Raji (cell line): ENCODE results near the gene MYRIP.

Experiments
- POLR2A ChIP-seq: IDR thresholded peaks from 2 replicates; pipeline ENCODE4 v1.6.1; 2011; ENCODE audit warnings: low read depth, low read length, control low read depth; ENCODE audit not compliant: insufficient read depth

The MYRIP gene

GRCh38 chr3:40071683-40072238, 262.4 kb downstream of the MYRIP start:
- no peak for TF ChIP-seq POLR2A

- no peak for TF ChIP-seq POLR2A
Measured at GRCh38 chr3:40073310-40074007, 264.1 kb downstream of the MYRIP start.

DNA sequence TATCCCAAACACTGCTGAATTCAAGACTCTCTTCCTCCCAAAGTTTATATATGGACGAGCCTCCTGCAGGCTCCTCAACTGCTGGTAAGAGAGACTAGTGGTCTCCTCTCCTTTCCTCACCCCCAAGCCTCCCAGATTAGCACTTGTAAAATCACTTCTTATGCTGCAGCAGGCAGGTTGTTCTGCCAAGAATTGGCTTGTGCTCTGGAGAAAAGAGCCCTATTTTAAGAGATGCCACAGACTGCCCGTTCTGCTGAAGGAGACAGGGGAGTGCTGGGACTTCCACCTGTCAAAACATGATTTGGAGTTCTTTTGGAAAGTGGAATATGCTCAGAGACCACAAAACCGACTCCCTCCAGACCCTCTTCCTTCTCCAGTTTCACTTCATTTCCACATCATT, 269.2 kb downstream of the MYRIP start:
- TF ChIP-seq POLR2A, result no peak

- no peak for TF ChIP-seq POLR2A
Measured at GRCh38 chr3:40079203-40079846, 269.9 kb downstream of the MYRIP start.

DNA sequence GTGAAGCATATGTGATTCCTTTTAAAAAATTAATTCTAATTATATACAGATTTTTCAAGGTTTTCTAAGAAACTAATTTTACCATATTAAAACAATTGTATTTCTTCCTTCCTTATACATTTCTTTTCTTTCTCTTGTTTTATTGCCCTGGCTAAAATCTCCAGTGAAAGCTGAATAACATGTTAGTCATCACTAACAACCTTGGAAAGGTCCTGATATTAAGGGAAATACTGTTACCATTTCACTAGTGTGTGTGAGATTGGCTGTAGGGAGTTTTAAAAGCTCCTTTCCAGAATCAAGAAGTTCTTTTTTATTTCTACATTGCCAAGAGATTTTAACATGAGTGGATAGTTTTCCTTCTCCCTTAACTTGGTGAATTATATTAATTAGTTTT, 270.4 kb downstream of the MYRIP start:
- no peak for TF ChIP-seq POLR2A

- TF ChIP-seq POLR2A, result no peak
Measured at GRCh38 chr3:40083066-40083465, 273.7 kb downstream of the MYRIP start.

DNA sequence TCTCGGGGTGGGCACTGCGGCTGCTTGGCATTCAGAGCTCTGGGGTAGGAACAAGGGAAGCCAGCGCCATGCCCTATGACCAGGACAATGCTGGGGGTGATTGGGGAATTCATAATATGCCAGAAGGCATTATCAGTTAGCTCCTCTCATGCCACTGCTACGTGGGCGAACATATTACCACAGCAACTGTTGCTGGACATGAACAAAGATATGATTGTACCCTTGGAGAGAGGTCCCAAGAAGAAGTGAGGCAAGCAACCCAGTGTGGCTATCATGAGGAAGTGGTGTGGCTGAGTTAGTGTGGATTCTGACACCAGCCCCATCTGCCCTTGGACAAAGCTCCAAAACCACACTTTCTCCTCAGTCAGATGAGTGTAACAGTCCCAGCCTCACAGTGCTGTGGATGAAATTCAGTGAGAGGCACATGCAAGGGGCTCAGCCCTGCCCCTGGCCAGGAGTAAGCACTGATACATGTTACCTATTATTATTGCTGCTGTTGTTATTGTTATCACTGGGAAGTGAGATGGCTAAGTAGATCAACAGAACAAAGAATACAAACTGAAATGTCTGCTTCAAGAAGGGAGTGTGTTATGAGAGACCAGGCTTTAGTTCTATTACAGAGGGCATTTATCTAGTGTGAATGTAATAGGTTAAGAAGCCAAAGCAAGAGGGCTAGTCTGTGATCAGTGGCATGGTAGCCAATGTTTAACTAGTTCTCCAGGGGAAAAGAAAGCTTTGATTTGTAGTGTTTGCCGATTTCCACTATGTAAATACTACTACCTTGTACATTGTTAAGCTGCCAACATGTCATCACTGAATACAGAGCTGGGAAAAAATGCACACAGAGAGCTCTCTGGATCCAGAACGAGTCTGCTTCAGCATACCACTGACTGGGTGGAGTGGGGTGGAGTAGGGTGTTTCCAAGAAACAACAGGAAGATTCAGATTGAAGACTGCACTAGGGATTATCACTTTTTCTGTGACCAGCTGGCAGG, 277.8 kb downstream of the MYRIP start:
- TF ChIP-seq POLR2A, result no peak

GRCh38 chr3:40088527-40089170, 279.2 kb downstream of the MYRIP start:
- no peak for TF ChIP-seq POLR2A

GRCh38 chr3:40096661-40097111, 287.3 kb downstream of the MYRIP start:
- TF ChIP-seq POLR2A, result no peak

GRCh38 chr3:40097131-40098117, 288.0 kb downstream of the MYRIP start:
- TF ChIP-seq POLR2A, result no peak

DNA sequence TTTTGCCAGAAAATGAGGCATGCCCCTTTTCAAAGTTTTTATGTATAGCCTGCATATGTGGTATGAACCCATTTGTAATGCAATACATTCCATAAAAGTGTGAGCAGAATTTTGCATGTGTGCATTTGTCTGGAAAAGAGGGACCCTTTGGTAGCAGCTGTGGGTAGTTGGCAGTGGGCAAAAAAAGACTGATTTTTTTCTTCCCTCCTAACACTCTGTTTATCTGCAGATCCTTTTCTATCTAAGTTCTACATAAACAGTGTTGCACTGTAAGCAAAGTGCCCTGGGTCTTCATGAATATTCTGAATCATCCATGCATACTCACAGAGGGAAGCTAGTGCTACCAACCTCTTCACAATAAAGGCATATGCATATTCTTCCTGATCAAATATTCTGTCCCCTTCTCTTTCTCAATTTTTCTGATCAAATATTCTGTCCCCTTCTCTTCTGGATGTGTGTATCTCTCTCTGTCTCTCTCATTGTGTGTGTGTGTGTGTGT, 288.9 kb downstream of the MYRIP start:
- no peak for TF ChIP-seq POLR2A

DNA sequence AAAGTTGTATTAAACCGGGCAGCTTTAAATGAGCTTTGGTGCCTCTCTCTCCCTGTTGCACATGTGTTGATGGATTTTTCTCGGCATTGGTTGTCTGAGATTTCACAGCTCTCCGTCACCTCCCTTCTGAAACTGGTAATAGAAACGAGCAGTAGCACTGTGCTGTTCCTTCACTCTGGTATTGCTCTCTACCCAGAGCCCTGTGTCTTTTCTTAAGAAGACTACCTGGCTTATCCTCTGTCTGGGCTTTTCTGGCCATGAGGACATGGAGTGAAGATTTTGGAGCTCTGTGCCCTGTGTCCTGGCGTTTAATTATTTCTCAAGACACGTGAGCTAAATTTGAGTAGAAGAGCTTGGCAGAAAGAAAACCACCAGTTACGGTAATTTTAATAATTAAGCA, 290.5 kb downstream of the MYRIP start:
- no peak for TF ChIP-seq POLR2A

GRCh38 chr3:40102182-40102581, 292.8 kb downstream of the MYRIP start:
- TF ChIP-seq POLR2A, result no peak
